Epithelial cell of proximal tubule (primary cell): ENCODE data around the gene TSHB. TPM values are rescaled to one million over a fixed set of nuclear protein-coding genes. Genes with fewer than 3 reads are reported as not detected.

ENCODE experiments used
- DNase-seq: peaks from one replicate; pipeline ENCODE4 v3.0.0-alpha.2; 2011; ENCODE audit warnings: low read depth
- H3K4me3 ChIP-seq: 2 replicates; pipeline ENCODE4 v1.5.1; 2011; ENCODE audit warnings: low read depth, mild to moderate bottlenecking, low read length
- total RNA-seq: library from RNA; depleted of rRNA; stranded (reverse); fragments of >200 nt; gene quantifications from 2 replicates; pipeline ENCODE4 v1.2.3, GENCODE V29; 2015
- TF ChIP-seq, protein P1 (sequence below): conservative IDR thresholded peaks from 2 replicates; pipeline ENCODE4 v1.5.1; 2012; ENCODE audit warnings: low read depth, mild to moderate bottlenecking, low read length

TSHB gene
- total RNA-seq, 1 donor from 2014 or later = not detected

DNA sequence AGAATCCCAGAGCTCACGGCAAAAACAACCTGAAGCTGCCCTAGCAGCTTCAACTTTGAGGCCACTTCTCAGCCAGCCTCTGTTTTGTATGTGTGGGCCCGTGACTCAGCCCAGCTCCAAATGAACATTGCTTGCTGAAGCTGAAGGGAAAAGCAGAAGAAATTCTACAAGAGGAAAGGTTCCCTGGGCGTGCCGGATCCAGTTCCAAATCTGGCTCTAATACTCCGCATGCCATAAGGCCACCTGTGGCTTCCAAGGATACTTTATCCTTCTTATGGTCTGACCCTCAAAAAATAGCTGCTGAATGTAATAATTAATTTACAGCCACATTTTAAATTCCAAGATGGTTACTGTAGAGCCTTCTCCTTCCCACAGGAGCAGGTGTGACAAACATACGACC is 35.4 kb downstream of the TSHB start:
- no peak overlapping the region for H3K4me3 ChIP-seq
- no peak for DNase-seq
- TF ChIP-seq, protein P1, sequence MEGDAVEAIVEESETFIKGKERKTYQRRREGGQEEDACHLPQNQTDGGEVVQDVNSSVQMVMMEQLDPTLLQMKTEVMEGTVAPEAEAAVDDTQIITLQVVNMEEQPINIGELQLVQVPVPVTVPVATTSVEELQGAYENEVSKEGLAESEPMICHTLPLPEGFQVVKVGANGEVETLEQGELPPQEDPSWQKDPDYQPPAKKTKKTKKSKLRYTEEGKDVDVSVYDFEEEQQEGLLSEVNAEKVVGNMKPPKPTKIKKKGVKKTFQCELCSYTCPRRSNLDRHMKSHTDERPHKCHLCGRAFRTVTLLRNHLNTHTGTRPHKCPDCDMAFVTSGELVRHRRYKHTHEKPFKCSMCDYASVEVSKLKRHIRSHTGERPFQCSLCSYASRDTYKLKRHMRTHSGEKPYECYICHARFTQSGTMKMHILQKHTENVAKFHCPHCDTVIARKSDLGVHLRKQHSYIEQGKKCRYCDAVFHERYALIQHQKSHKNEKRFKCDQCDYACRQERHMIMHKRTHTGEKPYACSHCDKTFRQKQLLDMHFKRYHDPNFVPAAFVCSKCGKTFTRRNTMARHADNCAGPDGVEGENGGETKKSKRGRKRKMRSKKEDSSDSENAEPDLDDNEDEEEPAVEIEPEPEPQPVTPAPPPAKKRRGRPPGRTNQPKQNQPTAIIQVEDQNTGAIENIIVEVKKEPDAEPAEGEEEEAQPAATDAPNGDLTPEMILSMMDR = no peak

GRCh38 chr1:115067161-115067859 is 37.7 kb downstream of the TSHB start:
- no peak overlapping the region for H3K4me3 ChIP-seq
- TF ChIP-seq, protein P1 = no peak
- no peak for DNase-seq

DNA sequence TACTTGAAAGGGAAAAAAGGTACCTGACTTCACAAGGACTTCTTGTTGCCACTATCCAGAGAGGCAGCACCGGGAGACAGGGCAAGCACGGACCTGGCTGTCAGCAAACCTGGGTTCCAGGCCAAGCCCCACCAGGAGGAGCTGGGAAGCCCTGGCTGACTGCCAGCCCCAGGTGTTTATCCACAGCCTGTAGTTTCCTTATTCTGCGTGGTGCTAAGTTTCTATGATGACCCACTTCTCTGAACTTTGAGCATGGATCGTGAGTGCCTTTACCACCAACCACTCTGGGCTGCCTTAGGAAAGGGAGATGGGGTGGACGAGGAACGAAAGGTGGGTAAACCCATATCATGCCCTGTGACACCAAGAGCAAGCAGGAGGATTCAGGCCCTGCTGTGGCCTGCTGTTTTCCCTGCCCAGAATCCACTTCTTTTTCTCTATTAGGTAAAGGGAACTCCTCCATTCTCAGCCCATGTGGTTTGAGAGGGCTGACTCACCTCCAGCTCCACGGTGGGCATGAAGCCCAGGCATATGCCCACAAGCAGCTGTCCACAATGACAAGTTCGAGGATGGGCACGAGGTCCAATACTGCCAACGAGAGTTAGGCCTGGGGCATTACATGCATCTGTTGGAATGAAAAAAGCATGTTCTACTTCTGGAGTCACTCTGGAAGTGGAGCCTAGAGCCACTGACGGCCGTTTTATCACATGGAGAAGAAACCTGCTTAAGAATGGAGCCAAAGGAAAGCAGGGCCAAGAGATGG is 39.4 kb downstream of the TSHB start:
- no peak overlapping the region for H3K4me3 ChIP-seq
- no peak for DNase-seq
- TF ChIP-seq, protein P1 = no peak

DNA sequence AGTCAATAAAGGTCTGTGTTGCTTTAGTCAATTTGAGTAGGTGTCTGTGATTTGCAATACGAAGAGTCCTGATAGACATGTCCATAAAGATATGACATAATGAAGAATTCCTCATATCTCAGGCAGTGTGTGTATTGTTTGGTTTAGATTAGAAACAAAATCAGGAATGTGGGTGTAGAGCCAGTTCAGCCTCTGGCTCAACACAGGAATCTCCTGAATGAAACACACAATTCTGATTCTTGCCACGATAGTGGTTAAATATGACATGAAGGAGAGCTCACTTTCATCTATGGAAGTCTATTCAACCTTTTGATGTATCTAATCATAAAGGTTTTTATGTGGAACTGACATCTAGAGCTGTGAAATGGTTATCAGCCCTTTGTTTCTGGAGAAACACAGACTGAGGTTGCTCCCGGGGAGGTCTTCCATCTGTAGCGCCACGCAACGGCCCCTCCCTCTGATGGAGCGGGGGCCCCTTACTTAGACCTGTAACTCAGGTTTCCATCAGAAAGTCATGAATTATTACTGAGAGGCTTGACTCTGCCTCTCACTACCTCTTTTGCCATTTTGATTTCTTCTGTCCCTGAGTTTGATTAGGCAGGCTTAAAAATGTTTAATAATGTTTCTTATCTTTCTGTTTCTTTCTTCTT is 40.2 kb downstream of the TSHB start:
- TF ChIP-seq, protein P1 = no peak
- DNase-seq = no peak
- H3K4me3 ChIP-seq = no peak overlapping the region

DNA sequence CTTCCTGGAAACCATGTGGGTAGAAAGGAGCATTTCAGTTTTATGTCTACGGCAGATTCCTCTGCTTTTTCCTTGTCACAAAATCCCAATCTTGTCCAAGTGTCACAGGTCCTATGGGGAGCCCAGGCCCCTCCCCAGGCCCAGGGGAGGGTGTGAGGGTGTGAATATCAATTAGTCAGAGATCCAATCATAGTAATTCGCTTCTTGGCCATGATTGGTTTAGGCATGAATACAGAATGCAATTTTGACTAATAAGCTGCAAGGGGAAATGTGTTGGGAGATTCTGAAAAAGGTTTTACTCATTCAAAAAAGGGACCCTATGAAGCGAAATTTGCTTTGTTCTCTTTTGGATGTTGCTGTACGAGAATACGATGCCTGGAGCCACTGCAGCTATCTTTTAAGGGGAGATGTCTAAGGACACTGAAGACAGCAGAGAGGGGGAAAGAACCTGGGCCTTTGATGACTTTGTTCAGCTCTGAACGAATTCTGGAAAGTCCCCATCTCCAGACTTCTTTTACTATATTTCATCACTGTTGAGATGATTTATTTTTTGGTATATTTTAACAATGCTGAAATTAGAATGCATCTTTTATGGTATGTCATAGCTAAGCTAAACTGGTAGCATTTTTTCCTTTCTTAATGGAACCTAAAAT is 41.5 kb downstream of the TSHB start:
- H3K4me3 ChIP-seq = no peak overlapping the region
- no peak for DNase-seq
- TF ChIP-seq, protein P1 = no peak

DNA sequence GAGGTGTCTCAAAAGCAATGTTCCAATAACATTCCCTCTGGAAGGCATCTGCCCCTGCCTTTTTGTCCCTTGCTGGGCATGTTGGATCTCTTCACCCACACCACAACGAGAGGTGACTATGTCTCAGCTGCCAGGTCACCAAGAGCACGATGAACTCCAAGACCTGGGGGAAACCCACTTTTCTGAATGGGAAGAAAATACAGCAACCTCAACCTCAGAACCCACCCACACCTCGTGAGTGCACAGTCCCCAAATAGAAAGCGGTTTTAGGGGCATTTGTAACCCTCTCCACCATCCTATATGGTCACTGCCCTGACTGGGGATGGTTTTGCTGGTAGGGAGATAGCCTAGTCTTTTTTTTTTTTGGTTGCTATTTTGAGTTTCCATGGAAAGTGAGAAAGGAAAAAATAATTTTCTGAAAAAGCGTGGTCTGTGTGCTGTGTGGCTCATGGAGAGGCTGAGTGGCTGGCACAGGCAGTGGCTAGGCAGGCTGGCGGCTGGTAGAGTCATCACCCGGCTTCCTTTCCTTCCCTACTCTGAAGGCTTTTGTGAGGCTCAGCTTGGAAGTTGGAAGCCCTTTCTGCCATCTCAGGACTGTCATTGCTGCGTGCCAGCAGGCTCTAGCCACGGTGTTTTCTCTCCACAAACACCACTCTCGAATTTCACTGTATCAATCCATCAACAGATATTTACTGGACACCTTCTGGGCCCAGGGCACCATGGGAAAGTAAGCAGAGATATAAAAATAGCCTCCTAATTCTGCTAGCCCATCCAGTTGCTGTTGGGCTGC is 43.9 kb downstream of the TSHB start:
- H3K4me3 ChIP-seq = no peak overlapping the region
- TF ChIP-seq, protein P1 = no peak
- DNase-seq = no peak
